Measurements from ENCODE around the gene MFSD1. TPM values are rescaled to one million over a fixed set of nuclear protein-coding genes. Genes with fewer than 3 reads are reported as not detected.
A peak's percentile ranks its signal among the peaks of the same experiment; 100 is the strongest.

Gene MFSD1
- total RNA-seq, 2 experiments from 2014 or later: 4.8 to 5.7 TPM

DNA sequence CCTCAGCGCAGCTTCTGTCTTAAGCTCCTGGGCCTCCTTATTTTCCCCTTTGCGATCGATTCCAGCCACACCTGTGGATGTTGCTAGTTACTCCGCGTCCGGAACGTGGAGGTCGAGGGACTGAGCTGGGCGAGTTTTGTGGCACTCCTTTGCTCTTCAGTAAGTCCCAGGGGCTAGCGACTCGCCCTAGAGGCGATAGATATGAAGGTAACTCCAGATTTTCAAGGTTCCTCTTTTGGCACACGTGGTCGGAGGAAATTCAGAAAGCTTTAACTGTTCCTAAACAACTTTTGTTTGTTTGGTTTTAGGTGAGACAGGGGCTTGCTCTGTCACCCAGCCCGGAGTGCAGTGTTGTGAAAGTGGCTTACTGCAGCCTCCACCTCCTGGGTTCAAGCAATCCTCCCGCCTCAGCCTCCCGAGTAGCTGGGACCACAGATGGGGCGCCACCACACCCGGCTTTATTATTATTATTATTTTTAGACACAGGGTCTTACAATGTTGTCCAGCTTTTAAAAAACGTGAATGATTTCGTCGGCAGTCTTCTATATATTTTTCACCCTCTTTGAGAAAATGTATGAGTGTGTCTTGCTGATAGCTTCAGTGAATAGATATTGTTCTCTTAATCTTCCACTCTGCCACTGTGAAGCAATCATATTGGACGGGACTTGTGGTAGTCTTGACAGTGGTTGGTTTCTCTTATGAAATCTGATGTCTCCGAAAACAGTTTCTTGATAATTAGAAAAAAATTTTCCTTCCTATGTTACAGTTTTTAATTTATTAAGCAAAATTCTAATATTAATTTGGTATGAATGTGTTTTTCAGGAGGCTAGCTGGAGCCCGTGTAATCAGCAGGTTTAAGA lies 785 bp downstream of the MFSD1 start:
- Mint-ChIP-seq H3K4me1 (ENCODE audit: low read depth) (peaks cover 21% of the 10 kb centered on the region), H3K4me3 (peak overlapping the region; percentile 84), H3K27me3 (ENCODE audit: low read depth) (no peaks in the 10 kb centered on the region), H3K27ac (no peak overlapping the region), H3K36me3 (ENCODE audit: low read depth) (peaks cover 2% of the 10 kb centered on the region), H3K9me3 (no peaks in the 10 kb centered on the region)
- CTCF ChIA-PET: interaction anchor here (0.8 to 3.1 kb wide), 5 partner anchors 11 to 263 kb away, joined by 3 to 28 read pairs (median 3); partner anchors contain the start of gene GFM1
- intact Hi-C loops (cut with micrococcal nuclease): loop anchor here (1.0 to 5.0 kb wide), 3 partner anchors 130 to 1595 kb away; partner anchors contain the start of genes IFT80, LXN, SHOX2 and SMC4
- DNase-seq: peak; percentile 7

GRCh38 chr3:158804441-158804840 lies 2.6 kb downstream of the MFSD1 start:
- intact Hi-C loops (cut with micrococcal nuclease): loop anchor here (5.0 kb wide), 2 partner anchors 697 to 1593 kb away; partner anchors contain the start of genes IFT80, SHOX2 and SMC4
- no peaks in the 10 kb centered on the region for H3K9me3 Mint-ChIP-seq
- H3K27ac Mint-ChIP-seq: no peak overlapping the region
- no peaks in the 10 kb centered on the region for H3K27me3 Mint-ChIP-seq (ENCODE audit: low read depth)
- no peak for DNase-seq
- peaks cover 12% of the 10 kb centered on the region for H3K36me3 Mint-ChIP-seq (ENCODE audit: low read depth)
- peaks cover 24% of the 10 kb centered on the region for H3K4me1 Mint-ChIP-seq (ENCODE audit: low read depth)
- H3K4me3 Mint-ChIP-seq: no peak overlapping the region
- CTCF ChIA-PET: no interaction called here

DNA sequence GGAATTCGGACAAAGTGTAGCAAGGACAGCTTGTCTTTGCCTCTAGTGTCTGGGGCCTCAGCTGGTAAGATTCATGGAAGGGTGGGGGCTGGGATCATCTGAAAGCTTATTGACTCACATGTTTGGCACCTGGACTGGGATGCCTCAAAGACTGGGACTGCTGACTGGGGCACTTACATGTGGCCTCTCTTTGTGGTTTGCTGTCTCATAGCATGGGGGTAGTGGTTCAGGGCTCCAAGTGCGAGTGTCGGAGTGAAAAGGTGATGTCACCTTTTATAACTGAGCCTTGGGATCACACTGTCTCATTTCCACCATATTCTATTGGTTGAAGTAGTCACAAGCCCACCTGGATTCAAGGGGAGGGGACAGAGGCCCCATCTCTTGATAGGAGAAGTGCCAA lies 6.8 kb downstream of the MFSD1 start:
- CTCF ChIA-PET: interaction anchor here (1.0 kb wide), 1 partner anchor 12 kb away, joined by 3 read pairs; no protein-coding TSS in a partner anchor
- H3K27me3 Mint-ChIP-seq (ENCODE audit: low read depth): no peaks in the 10 kb centered on the region

DNA sequence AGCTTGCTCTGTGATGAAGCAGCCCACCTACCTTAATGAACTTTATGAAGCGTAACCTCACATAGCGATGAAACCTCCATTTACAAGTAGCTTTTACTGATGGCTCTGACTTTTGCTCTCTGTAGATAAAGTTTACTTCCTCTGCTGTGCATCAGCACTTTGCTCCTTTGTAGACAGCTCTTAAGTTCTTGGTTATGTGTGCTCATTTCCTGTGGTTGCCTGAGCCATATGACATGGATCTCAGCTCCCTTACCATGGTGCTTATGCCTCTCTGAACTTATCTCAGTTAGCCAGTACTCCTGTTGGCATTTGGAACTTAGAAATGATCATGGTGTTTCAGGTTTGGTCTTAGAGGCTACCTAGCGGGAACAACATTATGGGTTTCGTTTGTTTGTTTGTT lies 7.8 kb downstream of the MFSD1 start:
- no peak overlapping the region for H3K27ac Mint-ChIP-seq
- peaks cover 9% of the 10 kb centered on the region for H3K4me1 Mint-ChIP-seq (ENCODE audit: low read depth)
- DNase-seq: no peak
- peaks cover 35% of the 10 kb centered on the region for H3K36me3 Mint-ChIP-seq (ENCODE audit: low read depth)
- CTCF ChIA-PET: interaction anchor here (1.7 to 2.0 kb wide), 2 partner anchors 14 to 82 kb away, joined by 3 to 7 read pairs; no protein-coding TSS in a partner anchor
- intact Hi-C loops (cut with micrococcal nuclease): loop anchor here (5.0 kb wide), 1 partner anchor 1638 kb away; the partner anchor contains the start of gene TRIM59
- H3K9me3 Mint-ChIP-seq: no peaks in the 10 kb centered on the region
- no peaks in the 10 kb centered on the region for H3K27me3 Mint-ChIP-seq (ENCODE audit: low read depth)
- H3K4me3 Mint-ChIP-seq: no peak overlapping the region

More for the DNA sequence above, 6.8 kb downstream of the MFSD1 start:
- peak; percentile 9 for DNase-seq
- peaks cover 33% of the 10 kb centered on the region for H3K36me3 Mint-ChIP-seq (ENCODE audit: low read depth)
- no peak overlapping the region for H3K27ac Mint-ChIP-seq
- H3K4me3 Mint-ChIP-seq: no peak overlapping the region
- peaks cover 11% of the 10 kb centered on the region for H3K4me1 Mint-ChIP-seq (ENCODE audit: low read depth)
- H3K9me3 Mint-ChIP-seq: no peaks in the 10 kb centered on the region
- intact Hi-C loops (cut with micrococcal nuclease): loop anchor here (5.0 kb wide), 1 partner anchor 1639 kb away; the partner anchor contains the start of gene TRIM59

GRCh38 chr3:158810823-158811724 lies 9.2 kb downstream of the MFSD1 start:
- intact Hi-C loops (cut with micrococcal nuclease): no loop called here
- no peaks in the 10 kb centered on the region for H3K9me3 Mint-ChIP-seq
- H3K36me3 Mint-ChIP-seq (ENCODE audit: low read depth): peaks cover 34% of the 10 kb centered on the region
- H3K27ac Mint-ChIP-seq: no peak overlapping the region
- peaks cover 7% of the 10 kb centered on the region for H3K4me1 Mint-ChIP-seq (ENCODE audit: low read depth)
- H3K27me3 Mint-ChIP-seq (ENCODE audit: low read depth): no peaks in the 10 kb centered on the region
- no peak for DNase-seq
- CTCF ChIA-PET: interaction anchor here (1.7 to 2.0 kb wide), 2 partner anchors 13 to 84 kb away, joined by 3 to 7 read pairs; no protein-coding TSS in a partner anchor
- H3K4me3 Mint-ChIP-seq: no peak overlapping the region

DNA sequence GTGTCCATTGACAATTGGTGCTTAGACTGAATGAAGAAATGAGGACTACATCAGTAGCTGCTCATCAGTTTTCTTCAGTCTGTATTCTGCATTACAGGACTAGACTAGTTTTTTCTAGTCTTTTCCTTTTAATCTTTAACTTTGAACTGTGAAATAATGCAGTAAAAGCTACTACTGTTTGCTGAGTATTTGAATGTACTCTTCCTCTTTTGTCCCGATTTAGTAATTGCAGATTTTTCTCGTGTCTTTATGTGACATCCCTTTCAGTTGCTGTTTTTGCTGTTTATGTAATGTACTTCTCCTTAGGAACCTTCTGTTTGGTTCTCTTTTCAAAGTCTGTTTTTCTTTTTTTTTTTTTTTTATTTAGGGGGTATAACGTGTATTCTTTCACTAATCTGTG lies 17.4 kb downstream of the MFSD1 start:
- Mint-ChIP-seq H3K27ac (no peak overlapping the region), H3K9me3 (no peaks in the 10 kb centered on the region), H3K4me3 (no peak overlapping the region), H3K27me3 (ENCODE audit: low read depth) (no peaks in the 10 kb centered on the region), H3K4me1 (ENCODE audit: low read depth) (no peaks in the 10 kb centered on the region), H3K36me3 (ENCODE audit: low read depth) (peaks cover 16% of the 10 kb centered on the region)
- intact Hi-C loops (cut with micrococcal nuclease): no loop called here
- DNase-seq: no peak
- CTCF ChIA-PET: no interaction called here

DNA sequence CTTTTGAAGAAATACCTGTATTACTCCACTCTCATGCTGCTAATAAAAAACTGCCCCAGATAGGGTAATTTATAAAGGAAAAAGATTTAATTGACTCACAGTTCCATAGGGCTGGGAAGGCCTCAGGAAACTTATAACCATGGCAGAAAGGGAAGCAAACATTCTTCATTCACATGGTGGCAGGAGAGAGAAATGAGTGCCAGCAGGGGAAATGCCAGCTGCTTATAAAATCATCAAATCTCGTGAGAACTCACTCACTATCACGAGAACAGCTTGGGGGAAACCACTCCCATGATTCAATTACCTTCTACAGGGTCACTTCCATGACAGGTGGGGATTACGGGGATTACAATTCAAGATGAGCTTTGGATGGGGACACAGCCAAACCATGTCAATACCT lies 18.7 kb downstream of the MFSD1 start:
- CTCF ChIA-PET: no interaction called here

DNA sequence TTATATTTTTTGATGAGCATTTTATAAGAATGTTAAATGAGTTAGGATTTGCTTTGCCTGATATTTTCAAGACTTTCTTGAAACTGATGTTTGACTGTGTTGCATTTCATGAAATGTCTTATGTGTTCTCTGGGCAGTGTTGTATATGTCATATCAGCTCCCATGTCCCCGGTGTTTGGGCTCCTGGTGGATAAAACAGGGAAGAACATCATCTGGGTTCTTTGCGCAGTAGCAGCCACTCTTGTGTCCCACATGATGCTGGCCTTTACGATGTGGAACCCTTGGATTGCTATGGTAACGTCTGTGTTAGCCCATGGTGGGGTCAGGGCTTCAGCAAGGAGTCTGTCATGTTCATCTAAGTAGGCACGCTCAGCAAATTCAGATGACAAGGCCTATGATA lies 20.0 kb downstream of the MFSD1 start:
- no peaks in the 10 kb centered on the region for H3K9me3 Mint-ChIP-seq
- no peak overlapping the region for H3K4me3 Mint-ChIP-seq
- no peak for DNase-seq
- H3K27me3 Mint-ChIP-seq (ENCODE audit: low read depth): no peaks in the 10 kb centered on the region
- H3K36me3 Mint-ChIP-seq (ENCODE audit: low read depth): peaks cover 16% of the 10 kb centered on the region
- H3K4me1 Mint-ChIP-seq (ENCODE audit: low read depth): no peaks in the 10 kb centered on the region
- CTCF ChIA-PET: no interaction called here
- H3K27ac Mint-ChIP-seq: no peak overlapping the region
- intact Hi-C loops (cut with micrococcal nuclease): no loop called here

More for the DNA sequence above, 18.7 kb downstream of the MFSD1 start:
- Mint-ChIP-seq H3K9me3 (no peaks in the 10 kb centered on the region), H3K4me3 (no peak overlapping the region), H3K4me1 (ENCODE audit: low read depth) (no peaks in the 10 kb centered on the region), H3K36me3 (ENCODE audit: low read depth) (peaks cover 16% of the 10 kb centered on the region), H3K27me3 (ENCODE audit: low read depth) (no peaks in the 10 kb centered on the region), H3K27ac (no peak overlapping the region)
- no peak for DNase-seq
- intact Hi-C loops (cut with micrococcal nuclease): no loop called here

- CTCF ChIA-PET: interaction anchor here (1.4 kb wide), 1 partner anchor 13 kb away, joined by 3 read pairs; no protein-coding TSS in a partner anchor
- intact Hi-C loops (cut with micrococcal nuclease): no loop called here
- Mint-ChIP-seq H3K4me1 (ENCODE audit: low read depth) (no peaks in the 10 kb centered on the region), H3K27ac (no peak overlapping the region), H3K36me3 (ENCODE audit: low read depth) (peaks cover 18% of the 10 kb centered on the region), H3K9me3 (no peaks in the 10 kb centered on the region), H3K27me3 (ENCODE audit: low read depth) (no peaks in the 10 kb centered on the region), H3K4me3 (no peak overlapping the region)
- DNase-seq: no peak
These were observed 21.6 kb downstream of the MFSD1 start for GRCh38 chr3:158823426-158823825.

GRCh38 chr3:158827773-158828172 lies 25.9 kb downstream of the MFSD1 start:
- Mint-ChIP-seq H3K4me1 (ENCODE audit: low read depth) (peaks cover 3% of the 10 kb centered on the region), H3K36me3 (ENCODE audit: low read depth) (peaks cover 29% of the 10 kb centered on the region), H3K4me3 (no peak overlapping the region), H3K9me3 (no peaks in the 10 kb centered on the region), H3K27ac (no peak overlapping the region), H3K27me3 (ENCODE audit: low read depth) (no peaks in the 10 kb centered on the region)
- intact Hi-C loops (cut with micrococcal nuclease): no loop called here
- CTCF ChIA-PET: interaction anchor here (0.8 kb wide), 1 partner anchor 809 kb away, joined by 3 read pairs; no protein-coding TSS in a partner anchor
- DNase-seq: no peak

DNA sequence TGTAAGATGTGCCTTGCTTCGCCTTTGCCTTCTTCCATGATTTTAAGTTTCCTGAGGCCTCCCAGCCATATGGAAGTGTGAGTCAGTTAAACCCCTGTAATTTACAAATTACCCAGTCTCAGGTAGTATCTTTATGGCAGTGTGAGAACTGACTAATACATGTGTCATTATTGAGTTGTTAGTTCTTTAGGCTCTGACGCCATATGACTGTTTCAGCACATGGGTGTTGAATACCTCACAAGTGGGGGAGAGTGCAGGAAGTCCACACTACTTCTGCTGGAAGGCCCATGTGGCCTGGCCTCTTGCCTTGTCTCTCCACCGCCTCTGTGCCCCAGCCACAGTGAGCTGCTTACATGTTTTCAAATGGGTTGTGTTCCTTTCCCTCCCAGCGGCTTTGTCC lies 28.5 kb downstream of the MFSD1 start:
- Mint-ChIP-seq H3K9me3 (no peaks in the 10 kb centered on the region), H3K36me3 (ENCODE audit: low read depth) (peaks cover 24% of the 10 kb centered on the region), H3K27ac (no peak overlapping the region), H3K27me3 (ENCODE audit: low read depth) (no peaks in the 10 kb centered on the region), H3K4me1 (ENCODE audit: low read depth) (peaks cover 3% of the 10 kb centered on the region), H3K4me3 (no peak overlapping the region)
- CTCF ChIA-PET: no interaction called here
- intact Hi-C loops (cut with micrococcal nuclease): no loop called here
- no peak for DNase-seq

DNA sequence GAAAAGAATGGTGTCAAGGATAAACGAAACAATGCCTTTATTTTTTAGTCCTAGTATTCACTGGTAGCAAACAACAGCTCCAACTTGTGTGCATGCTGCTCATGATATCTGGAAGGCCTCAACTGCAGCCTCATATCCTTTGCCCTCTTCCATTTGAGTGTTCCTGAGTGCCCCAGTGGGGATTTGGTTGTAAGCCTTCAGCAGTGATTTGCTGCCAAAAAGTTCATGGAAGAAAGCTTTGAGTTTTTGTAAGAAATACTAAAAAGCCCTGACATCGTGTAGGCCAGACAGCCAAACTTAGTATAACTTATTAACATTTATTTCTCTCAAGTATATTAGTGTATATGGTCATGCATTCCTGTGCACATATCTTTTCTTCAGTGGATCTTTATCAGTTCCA lies 30.0 kb downstream of the MFSD1 start:
- Mint-ChIP-seq H3K9me3 (no peaks in the 10 kb centered on the region), H3K36me3 (ENCODE audit: low read depth) (peaks cover 24% of the 10 kb centered on the region), H3K27ac (no peak overlapping the region), H3K4me1 (ENCODE audit: low read depth) (peaks cover 3% of the 10 kb centered on the region), H3K27me3 (ENCODE audit: low read depth) (no peaks in the 10 kb centered on the region), H3K4me3 (no peak overlapping the region)
- intact Hi-C loops (cut with micrococcal nuclease): no loop called here
- CTCF ChIA-PET: no interaction called here
- DNase-seq: no peak

Measured in activated naive CD4-positive, alpha-beta T cell treated with anti-CD3 and anti-CD28 coated beads for 36 hours (primary cell).